Body of pancreas (tissue), 4 donors: ENCODE results near the gene HSD17B7. TPM values are rescaled to one million over a fixed set of nuclear protein-coding genes. Genes with fewer than 3 reads are reported as not detected.

ENCODE experiments used
- ATAC-seq: fragments of 150-250 bp; one replicate; pipeline ENCODE4 v1.9.1; 2016
- DNase-seq, 4 donors: peaks; one replicate each; pipeline ENCODE4 v3.0.0-alpha.2; 2019
- H3K27ac ChIP-seq, 4 donors: fragments of 200-600 bp; sonication (generic); 1 replicate in 3 of 4; 2 replicates in 1 of 4; pipeline versions ENCODE4 v1.5.1 to v1.6.1; 2016 to 2019; ENCODE audit warnings: mild to moderate bottlenecking in 1 of 4, mixed read lengths in 1 of 4, moderate library complexity in 1 of 4
- H3K27me3 ChIP-seq, 2 donors: fragments of 200-600 bp; sonication (generic); one replicate each; pipeline ENCODE4 v1.6.0; 2016; ENCODE audit warnings: mild to moderate bottlenecking in 1 of 2
- H3K36me3 ChIP-seq, 2 donors: fragments of 200-600 bp; sonication (generic); replicated peaks in 1 of 2; 2 replicates each; pipeline ENCODE4 v1.5.1; 2016; ENCODE audit warnings: low read depth in 2 of 2; ENCODE audit not compliant: insufficient read depth in 1 of 2
- H3K4me1 ChIP-seq: fragments of 200-600 bp; sonication (generic); one replicate; pipeline ENCODE4 v1.6.0; 2016
- H3K4me3 ChIP-seq, 2 donors: fragments of 200-600 bp; sonication (generic); 1 replicate in 1 of 2; 2 replicates in 1 of 2; pipeline ENCODE4 v1.5.1; 2016 to 2019
- H3K9me3 ChIP-seq, 3 donors: fragments of 200-600 bp; sonication (generic); 1 replicate in 2 of 3; 2 replicates in 1 of 3; pipeline ENCODE4 v1.5.1; 2016
- CTCF ChIP-seq, 7 experiments: fragments of 450-650 bp in 4 of 7; fragments of 200-600 bp in 3 of 7; sonication (generic) in 3 of 7; IDR thresholded peaks; one replicate each; pipeline ENCODE4 v1.5.1; 2016 to 2019; ENCODE audit warnings: antibody characterized with exemption in 7 of 7
- POLR2A ChIP-seq, 3 donors: fragments of 450-650 bp; IDR thresholded peaks; one replicate each; pipeline ENCODE4 v1.6.1; 2016; ENCODE audit warnings: antibody characterized with exemption in 3 of 3, mild to moderate bottlenecking in 2 of 3
- WGBS, 2 donors: methylation state at CpG; one replicate each; pipeline ENCODE4 v1.1.5; 2017; 5-methylcytosine and 5-hydroxymethylcytosine counted together
- intact Hi-C: fragments of 100-400 bp; cut with DNase I; formaldehyde crosslinking; loops from one replicate; pipeline ENCODE4 v1.15.1; 2023
- total RNA-seq, 2 donors: library from RNA; depleted of rRNA; stranded (reverse); fragments of >200 nt; gene quantifications; one replicate each; pipeline ENCODE4 v1.1.0, GENCODE V29; 2016

The HSD17B7 gene
- total RNA-seq, 2 donors from 2014 or later: 9.9 to 17.5 TPM

GRCh38 chr1:162753998-162754585 lies 36.4 kb upstream of the HSD17B7 start:
- Histone ChIP-seq H3K4me3 (no peak overlapping the region), H3K27me3 (no peaks in the 10 kb centered on the region), H3K4me1 (no peaks in the 10 kb centered on the region), H3K9me3 (no peaks in the 10 kb centered on the region), H3K36me3 (no peaks in the 10 kb centered on the region), H3K27ac (no peak overlapping the region)
- TF ChIP-seq POLR2A (IDR thresholded peaks at IDR 0.05): no peak
- no peak for TF ChIP-seq CTCF (IDR thresholded peaks at IDR 0.05)
- no peak for ATAC-seq
- intact Hi-C loops: no loop called here
- WGBS, 2 donors: 90 to 94% methylated on average over 1 of the region's 1 CpG
- DNase-seq: no peak

GRCh38 chr1:162755306-162755705 lies 35.2 kb upstream of the HSD17B7 start:
- H3K9me3 ChIP-seq: no peaks in the 10 kb centered on the region
- H3K4me3 ChIP-seq: no peak overlapping the region
- TF ChIP-seq POLR2A (IDR thresholded peaks at IDR 0.05) (no peak), CTCF (IDR thresholded peaks at IDR 0.05) (no peak)
- no peak overlapping the region for H3K27ac ChIP-seq
- no peak for ATAC-seq
- no peaks in the 10 kb centered on the region for H3K36me3 ChIP-seq
- WGBS, 2 donors: 93 to 95% methylated on average over 3 of the region's 3 CpGs
- intact Hi-C loops: no loop called here
- no peaks in the 10 kb centered on the region for H3K27me3 ChIP-seq
- no peaks in the 10 kb centered on the region for H3K4me1 ChIP-seq
- DNase-seq: no peak

GRCh38 chr1:162756523-162756922 lies 34.0 kb upstream of the HSD17B7 start:
- ATAC-seq (no peak), DNase-seq (no peak)
- intact Hi-C loops: no loop called here
- Histone ChIP-seq H3K4me1 (no peaks in the 10 kb centered on the region), H3K36me3 (no peaks in the 10 kb centered on the region), H3K9me3 (no peaks in the 10 kb centered on the region), H3K27ac (no peak overlapping the region), H3K4me3 (no peak overlapping the region), H3K27me3 (no peaks in the 10 kb centered on the region)
- TF ChIP-seq POLR2A (IDR thresholded peaks at IDR 0.05) (no peak), CTCF (IDR thresholded peaks at IDR 0.05) (peak in 2 of 7 experiments; percentile 6 to 7)
- WGBS, 2 donors: 78 to 79% methylated on average over 5 of the region's 5 CpGs

- intact Hi-C loops: no loop called here
- Histone ChIP-seq H3K9me3 (no peaks in the 10 kb centered on the region), H3K4me3 (no peak overlapping the region), H3K27me3 (no peaks in the 10 kb centered on the region), H3K4me1 (no peaks in the 10 kb centered on the region), H3K36me3 (no peaks in the 10 kb centered on the region), H3K27ac (no peak overlapping the region)
- WGBS, 2 donors: 31% methylated on average over 1 of the region's 1 CpG
- no peak for DNase-seq
- TF ChIP-seq CTCF (IDR thresholded peaks at IDR 0.05): no peak
- TF ChIP-seq POLR2A (IDR thresholded peaks at IDR 0.05): no peak
- no peak for ATAC-seq
These were observed 33.0 kb upstream of the HSD17B7 start for GRCh38 chr1:162757476-162757875.

GRCh38 chr1:162765788-162766187 lies 24.7 kb upstream of the HSD17B7 start:
- H3K9me3 ChIP-seq: no peaks in the 10 kb centered on the region
- no peak overlapping the region for H3K27ac ChIP-seq
- H3K36me3 ChIP-seq: no peaks in the 10 kb centered on the region
- no peaks in the 10 kb centered on the region for H3K27me3 ChIP-seq
- intact Hi-C loops: no loop called here
- DNase-seq (no peak), ATAC-seq (no peak)
- 79 to 80% methylated on average over 1 of the region's 1 CpG for WGBS, 2 donors
- TF ChIP-seq CTCF (IDR thresholded peaks at IDR 0.05) (no peak), POLR2A (IDR thresholded peaks at IDR 0.05) (no peak)
- no peaks in the 10 kb centered on the region for H3K4me1 ChIP-seq
- no peak overlapping the region for H3K4me3 ChIP-seq
